HPDE6-E6E7 (cell line): ENCODE results near the gene BSPRY.
"Not testable (repeated sequence)": the region's sequence is repeated elsewhere in the genome, so short reads cannot be mapped to it uniquely, and the experiment has no call there.

Experiments
- DNase-seq: peaks from one replicate; pipeline ENCODE4 v3.0.0; 2011; ENCODE audit warnings: missing footprints; ENCODE audit errors: extremely low spot score

The BSPRY gene

DNA sequence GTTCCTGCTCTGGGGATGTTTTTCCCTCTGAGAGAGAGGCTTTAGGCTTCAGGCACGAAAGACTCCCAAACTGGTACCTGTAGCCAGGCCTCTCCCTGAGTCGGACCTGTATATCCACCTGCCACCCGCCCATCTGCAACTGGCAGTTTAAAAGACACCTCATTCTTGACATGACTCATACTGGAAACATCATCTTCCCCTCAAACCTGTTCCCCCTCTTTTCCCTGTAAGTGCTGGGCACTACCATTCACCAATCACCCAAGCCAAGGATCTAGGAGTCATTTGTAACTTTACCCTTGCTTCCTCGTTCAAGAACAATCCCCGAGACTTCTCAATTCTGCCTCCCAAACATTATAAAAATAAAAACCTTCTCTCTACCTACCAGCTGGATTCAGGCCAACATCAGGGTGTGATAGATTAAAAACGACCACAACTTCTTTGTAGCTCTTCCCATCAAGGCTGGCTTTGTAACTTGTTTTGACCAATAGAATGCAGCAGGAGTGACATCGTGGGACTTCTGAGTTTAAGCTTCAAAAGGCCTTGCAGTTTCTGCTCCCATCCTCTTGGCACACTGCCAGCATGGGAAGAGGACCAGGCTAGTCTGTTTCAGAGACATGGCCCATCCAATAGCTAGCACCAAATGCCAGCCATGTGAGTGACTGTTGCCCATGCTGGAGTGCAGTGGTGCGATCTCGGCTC, 7.5 kb upstream of the BSPRY start:
- peak; percentile 91 for DNase-seq

DNA sequence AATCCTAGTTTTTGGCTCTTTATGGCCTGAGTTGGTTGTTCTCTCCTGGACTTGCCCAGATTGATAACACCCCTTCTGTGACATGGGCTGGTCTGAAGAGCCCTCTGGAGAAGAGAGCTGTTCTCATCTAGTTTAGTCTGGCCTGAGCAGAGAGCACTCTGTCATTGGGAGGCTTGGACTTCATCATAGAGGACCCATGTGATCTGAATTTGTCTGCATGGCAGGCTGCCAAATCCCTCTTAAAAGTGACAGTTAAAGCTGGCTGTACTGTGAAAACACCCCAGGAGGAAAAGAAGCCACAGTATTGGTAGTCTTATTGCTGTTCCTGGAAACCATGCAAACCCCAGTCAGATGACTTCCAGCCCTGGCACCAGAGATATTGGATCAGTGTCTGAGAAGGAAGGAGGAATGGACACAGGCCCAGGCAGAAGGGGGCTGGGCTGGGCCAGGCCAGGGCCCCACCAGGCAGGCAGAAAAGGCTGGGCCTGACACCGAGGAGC, 5.6 kb upstream of the BSPRY start:
- DNase-seq: no peak

DNA sequence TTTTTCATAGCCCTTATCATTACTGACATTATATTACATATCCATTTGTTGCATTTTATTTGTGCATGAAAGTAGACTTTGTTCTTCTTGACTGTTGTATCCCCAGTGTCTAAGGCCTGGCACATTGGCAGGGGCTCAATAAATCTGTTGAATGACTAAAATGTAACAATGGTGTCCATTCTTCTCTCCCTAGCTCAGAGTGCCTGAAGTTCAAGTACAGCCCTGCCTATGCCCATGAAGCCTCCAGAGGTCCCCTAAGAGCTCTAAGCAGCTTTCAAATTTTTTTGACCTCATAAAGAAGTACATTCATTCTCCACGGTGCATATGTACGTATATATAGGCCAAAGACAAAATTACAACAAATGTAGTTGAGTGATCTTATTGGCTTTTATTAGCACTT, 4.2 kb upstream of the BSPRY start:
- DNase-seq: no peak

DNA sequence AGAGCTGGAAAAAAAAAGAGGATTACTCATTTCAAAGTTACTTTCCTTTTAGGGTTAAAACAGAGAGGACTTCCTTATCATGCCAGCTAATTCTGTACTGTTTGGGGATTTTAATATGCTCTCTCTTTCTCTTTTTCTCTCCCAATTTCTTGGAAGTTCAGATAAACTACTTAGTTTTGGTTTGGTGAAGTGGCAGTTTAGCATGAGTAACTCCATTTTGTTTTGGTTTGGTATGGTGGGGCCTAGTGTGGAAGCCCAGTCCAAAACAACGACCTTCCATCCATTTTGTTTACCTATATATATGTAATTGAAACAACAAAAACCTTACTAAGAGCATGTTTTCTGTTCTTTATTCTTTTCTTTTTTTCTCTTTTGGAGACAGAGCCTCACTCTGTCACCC, 3.7 kb upstream of the BSPRY start:
- no peak for DNase-seq

DNA sequence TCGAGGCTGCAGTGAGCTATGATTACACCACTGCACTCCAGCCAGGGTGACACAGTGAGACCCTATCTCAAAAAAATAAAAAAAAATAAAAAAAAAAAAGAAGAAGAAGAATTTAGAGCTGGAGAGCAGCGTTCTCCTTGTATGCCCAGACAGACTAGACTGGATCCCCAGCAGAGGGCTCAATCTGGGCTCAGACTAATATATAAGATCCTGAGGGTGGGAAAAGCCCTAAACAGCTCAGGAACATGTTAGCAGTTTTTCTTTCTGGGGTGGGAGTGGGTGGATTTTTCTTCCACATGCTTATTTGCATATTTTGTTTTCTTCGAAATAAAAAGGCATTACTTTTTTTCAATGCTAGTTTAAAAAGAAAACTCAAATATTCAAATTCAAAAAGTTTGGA, 904 bp upstream of the BSPRY start:
- no peak for DNase-seq

DNA sequence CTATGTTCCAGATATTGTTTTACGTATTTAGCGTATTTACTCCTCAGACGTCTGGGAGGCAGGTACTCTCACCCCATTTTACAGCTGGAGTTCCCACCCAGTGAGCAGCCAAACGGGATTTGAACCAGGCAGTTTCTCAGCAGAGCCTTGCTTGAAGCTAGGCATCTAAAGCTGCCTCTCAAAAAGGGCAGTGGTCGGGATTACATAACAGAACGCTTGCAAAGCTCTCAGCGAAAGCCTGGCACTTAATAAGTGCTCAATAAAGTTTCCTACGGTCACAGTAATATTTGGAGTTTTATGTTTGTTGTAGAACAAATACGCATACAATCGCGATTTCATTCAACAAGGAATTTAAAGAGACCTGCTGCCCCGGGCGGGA, 286 bp upstream of the BSPRY start:
- no peak for DNase-seq

DNA sequence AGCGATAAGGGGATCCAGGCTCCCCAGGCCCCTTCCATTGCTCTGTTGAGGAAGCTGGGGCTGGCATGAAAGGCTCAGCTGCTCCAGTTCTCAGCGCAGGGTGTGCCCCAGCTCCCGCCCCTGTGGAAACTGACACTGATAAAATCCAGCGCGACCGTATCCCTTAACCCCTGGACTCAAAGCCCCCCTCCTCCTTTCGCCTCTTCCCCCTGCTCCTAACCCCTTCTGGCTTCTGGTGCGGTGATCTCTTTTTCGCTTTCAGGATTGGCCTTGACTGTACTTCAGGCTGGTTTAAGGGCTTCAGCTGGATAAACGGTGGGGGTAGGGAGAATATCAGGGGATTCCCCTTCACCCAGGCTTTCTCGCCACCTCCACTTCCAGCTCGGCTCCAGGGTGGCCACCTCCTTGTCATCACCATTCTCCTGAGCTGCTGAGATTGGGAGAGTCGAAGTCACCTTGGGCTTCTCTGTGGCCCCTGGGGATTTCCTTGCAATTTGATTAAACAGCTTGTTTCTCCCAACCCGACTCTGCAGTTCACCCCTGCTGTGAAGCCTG, 843 bp downstream of the BSPRY start:
- DNase-seq: no peak

DNA sequence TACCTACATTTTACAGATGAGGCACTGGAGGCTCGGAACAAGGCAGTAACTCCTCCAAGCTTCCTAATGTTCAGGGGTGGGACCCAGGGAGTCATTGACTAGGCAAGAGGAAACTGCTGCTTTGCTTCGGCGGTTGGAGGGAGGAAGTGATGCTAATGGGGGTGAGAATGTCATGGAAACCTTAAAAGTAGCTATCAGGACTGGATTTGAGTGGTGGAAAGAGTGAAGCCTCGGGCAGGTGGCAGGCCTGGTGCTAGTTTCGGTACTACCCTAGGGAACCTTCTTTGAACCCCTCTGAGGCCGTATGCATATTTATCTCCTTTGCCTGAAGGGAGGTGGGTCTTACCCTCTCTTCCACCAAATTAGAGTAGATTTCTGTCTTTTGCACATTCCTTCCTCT, 1.6 kb downstream of the BSPRY start:
- DNase-seq: no peak

DNA sequence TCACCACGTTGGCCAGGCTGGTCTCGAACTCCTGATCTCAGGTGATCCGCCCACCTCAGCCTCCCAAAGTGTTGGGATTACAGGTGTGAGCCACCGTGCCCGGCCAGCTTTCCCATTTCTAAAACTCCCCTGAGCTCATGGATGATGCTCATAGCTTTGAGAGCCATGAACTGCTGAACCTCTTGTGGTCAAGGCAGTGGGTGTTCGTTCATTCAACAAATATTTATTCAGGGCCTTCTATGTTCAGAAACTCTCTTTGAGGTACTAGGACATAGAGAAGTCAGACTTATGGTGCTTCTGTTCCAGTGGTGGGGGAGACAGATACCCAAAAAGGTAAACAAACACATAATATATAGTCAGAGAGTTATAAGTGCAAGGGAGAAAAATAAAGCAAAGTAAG, 2.7 kb downstream of the BSPRY start:
- DNase-seq: no peak

DNA sequence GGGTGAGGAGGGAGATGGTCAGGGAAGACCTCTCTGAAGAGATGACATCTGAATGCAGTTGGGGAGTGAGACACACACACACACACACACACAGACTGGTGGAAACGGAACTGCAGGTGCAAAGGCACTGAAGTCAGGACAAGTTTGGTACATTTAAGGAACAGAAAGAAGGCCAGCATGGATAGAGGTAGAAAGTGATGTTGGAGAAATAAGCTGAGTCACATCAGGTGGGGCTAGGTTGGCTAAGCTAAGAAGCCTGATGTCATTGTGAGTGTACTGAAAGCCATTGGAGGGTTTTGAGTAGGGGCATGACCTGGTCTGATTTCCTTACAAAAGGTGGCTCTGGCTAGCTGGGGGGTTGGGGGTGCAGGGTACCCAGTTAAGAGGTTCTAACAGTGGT, 3.1 kb downstream of the BSPRY start:
- DNase-seq: no peak

DNA sequence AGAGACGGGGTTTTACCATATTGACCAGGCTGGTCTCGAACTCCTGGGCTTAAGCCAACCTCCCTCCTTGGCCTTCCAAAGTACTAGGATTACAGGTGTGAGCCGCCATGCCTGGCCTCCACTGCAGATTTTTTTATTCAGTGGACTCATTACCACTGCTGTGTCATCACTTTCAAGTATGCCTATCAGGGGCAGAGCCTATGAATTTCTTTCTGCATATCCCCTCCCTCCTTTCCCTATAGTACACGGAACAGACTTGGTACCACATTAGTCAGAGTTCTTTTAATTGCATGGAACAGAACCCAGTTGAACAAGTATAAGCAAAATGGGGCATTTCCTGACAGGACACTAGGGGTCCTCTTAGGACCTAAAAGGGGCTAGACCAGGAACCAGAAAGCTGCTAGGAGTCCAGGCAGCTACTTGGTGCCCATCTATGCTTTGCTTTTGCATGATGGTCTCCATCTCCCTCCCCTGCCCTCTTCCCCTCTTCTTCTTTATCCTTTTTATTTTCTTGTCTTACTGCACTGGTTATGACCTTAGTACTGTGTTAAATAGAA, 5.8 kb downstream of the BSPRY start:
- DNase-seq: no peak

DNA sequence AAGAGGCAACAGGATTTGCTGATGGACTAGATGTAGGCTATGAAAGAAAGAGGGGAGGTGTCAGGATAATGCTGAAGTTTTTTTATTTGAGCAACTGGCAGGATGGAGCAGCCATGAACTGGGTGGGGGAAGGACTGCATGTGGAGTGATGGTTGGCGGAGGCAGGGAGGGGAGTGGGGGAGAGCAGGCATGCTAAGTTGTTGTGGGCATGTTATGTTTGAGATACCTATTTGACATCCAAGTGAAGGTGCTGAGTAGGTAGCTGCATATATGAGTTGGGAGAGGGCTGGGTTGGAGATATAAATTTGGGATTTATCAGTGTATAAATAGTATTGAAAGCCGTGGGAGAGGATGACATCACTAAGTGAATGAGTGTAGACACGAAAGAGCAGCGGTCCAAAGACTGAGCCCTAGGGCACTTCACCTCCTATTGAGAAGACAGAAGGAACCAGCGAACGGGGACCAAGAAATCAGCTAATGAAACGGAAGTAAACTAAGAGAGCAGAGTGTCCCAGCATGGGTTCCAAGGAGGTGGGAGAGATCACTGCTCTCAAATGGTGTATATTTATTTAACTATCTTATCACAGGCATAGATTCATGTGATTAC, 7.4 kb downstream of the BSPRY start:
- no peak for DNase-seq

DNA sequence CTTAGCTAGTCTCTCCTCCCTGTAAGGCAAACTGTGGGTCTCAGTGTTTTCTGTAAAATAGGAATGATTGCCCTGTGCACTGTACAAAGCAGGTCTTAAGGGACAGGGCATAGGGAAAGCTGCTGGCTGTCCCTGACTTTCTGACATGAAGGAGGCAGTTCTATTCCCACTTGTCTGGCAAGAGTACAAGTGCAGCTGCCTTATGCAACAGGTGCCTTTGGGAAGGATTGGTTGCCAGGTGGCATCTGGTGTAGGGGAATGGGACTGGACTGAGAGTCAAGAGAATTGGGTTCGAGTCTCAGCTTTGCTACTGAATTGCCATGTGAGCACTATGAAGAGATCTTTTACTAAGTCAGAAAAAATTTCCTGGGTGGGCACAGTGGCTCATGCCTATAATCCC, 10.0 kb downstream of the BSPRY start:
- DNase-seq: no peak

DNA sequence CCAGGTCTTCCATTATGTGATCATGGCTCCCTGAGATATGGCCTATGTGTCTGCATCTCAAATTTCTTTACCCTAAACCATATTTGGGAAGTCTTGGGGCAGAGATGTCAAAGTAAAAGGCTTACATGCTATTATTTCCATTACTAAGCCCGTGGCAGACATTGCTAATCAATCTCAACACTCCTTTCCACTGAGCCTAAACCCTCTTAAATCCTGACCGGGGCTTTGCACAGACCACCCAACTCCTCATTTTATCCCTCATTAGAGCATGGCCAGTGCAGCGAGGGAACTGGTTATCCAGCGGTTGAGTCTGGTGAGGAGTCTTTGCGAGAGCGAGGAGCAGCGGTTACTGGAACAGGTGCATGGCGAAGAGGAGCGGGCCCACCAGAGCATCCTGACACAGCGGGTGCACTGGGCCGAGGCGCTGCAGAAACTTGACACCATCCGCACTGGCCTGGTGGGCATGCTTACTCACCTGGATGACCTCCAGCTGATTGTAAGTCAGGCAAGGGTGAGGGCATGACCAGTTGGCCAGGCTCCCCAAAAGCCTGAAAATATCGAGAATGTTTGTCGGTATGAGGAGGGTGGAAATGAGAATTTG, 11.0 kb downstream of the BSPRY start:
- DNase-seq: no peak

DNA sequence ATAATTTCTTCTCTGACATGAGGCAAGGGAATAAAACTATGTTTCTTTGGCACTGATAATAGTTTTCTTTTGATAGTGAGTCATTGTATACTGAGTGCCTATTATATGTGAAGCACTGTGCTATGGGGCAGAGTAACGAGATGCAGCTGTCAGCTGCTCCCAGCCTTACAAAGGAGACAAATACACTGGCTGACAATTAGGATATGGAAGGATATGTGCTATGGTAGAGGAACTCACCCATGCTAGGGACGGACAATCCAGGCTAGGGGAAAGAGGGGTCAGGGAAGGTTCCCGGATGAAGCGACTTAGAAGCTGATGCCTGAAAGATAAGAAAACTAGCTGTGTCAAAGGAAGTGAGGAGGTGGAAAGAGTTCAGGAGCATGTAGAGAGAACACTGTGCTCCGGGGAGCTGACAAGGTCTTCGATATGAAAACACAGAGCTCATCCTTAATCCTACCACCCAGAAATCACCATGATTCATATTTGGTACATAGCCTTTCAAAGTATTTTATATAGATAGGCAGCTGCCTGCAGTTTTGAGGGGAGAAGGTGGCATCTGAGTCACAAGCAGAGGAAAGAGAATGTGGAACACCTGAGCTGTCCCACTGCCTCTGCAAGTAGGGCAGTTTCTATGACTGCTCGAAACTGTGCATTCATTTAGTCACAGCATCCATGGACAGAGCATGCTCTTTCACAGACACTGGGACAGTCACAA, 12.1 kb downstream of the BSPRY start:
- no peak for DNase-seq

DNA sequence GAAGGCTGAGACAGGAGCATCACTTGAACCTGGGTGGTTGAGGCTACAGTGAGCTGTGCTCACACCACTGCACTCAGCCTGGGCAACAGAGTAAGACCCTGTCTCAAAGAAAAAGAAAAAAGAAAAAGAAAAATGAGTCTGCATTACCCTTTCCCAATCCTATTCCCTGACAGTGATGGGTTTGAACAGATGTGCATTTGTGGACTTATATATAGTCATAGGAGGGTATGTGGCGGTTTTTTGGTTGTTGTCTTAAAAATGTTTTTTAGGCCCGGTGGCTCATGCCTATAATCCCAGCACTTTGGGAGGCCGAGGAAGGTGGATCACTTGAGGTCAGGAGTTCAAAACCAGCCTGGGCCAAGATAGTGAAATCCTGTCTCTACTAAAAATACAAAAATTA, 14.0 kb downstream of the BSPRY start:
- no peak for DNase-seq

DNA sequence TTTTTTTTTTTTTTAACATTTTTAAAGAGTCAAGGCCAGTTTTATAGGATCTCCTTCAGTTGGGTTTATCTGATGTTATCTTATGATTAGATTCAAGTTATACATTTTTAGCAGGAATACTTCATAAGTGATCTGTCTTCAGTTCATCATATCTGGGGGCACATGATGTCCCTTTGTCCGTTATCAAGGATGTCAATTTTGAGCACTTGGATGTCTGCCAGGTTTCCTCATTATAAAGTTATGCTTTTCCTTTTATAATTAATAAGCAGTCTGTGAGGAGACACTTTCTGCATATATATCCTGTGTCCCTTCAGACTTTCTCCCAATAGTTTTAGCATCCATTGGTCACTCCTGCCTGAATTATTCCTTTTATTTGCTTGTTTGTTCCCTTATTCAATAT, 15.6 kb downstream of the BSPRY start:
- DNase-seq: no peak

DNA sequence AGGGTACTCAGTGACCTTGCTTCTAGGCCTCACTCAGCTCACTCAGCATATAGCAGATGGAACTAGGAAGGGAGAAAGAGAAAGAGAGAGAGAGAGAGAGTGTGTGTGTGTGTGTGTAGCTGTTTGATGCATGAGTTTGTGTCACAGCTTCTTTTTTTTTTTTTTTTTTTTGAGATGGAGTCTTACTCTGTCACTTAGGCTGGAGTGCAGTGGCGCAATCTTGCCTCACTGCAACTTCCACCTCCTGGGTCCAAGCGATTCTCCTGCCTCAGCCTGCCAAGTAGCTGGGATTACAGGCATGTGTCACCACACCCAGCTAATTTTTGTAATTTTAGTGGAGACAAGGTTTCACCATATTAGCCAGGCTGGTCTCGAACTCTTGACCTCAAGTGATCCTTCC, 16.3 kb downstream of the BSPRY start:
- not testable (repeated sequence) for DNase-seq

DNA sequence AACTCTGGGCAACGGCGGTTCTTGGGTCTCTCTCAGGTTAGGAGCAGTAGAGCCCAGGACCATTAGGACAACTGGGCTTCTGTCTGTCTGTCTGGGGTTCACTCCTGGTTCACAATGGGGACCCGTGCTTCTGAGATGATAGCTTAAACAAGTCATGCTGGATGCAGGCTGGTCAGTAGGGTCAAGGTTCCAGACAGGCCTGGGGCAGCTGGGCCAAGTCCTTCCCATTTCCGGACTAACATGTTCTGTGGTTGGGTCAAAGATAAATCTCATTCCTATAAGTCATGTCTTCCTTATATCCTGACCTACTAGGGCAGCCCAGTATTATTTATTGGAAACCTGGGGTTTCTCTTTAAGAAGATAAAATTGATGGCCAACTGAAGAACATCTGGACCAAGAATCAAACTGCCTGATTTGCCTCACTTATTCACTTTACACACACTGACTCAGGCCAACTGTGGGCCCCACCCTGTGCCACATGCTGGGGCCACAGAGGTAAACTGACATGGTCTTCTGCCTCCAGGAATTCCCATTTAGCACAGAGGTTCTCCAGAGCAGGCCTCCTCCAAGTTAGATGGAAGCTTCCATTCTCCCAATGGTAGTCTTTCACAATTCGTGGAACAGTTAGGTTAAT, 19.1 kb downstream of the BSPRY start:
- DNase-seq: no peak

DNA sequence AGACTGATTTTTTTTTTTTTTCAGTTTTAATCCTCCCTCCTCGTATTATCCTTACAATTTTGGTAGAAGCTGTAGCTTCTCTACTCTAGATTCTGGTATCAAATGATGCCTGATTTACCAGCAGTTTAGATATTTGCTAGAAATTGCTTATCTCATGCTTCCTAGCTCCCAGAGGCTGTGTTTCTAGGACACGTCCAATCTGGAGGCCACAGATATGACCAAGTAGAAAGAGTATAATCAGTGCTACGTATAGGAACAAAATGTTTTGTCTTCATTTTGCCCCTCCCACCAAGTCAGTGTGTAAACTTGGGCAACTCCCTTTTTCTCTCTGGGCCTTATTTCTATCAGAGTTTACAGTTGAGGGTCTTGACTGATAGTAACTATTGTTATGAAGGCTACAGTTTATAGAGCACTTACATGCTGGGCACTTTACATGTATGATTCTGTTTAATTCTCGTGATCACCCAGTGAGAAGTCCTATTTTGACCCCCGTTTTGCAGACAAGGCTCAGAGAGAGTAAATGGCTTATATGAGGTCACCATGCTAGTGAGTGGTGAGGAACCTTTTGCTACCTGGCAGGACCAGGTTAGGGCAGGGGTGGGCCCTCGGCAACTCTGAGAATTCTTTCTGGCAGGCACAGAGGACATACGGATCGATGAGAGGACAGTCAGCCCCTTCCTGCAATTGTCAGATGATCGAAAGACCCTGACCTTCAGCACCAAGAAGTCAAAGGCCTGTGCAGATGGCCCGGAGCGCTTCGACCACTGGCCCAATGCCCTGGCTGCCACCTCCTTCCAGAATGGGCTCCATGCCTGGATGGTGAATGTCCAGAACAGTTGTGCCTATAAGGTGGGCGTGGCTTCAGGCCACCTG, 19.9 kb downstream of the BSPRY start:
- DNase-seq: no peak

DNA sequence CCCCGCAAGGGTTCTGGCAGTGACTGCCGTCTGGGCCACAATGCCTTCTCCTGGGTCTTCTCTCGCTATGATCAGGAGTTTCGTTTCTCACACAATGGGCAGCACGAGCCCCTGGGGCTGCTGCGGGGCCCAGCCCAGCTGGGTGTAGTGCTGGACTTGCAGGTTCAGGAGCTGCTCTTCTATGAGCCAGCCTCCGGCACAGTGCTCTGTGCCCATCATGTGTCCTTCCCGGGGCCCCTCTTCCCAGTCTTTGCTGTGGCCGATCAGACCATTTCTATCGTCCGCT, 20.5 kb downstream of the BSPRY start:
- DNase-seq: no peak
